ENCODE data around the gene ATG16L2. TPM values are rescaled to one million over a fixed set of nuclear protein-coding genes. Genes with fewer than 3 reads are reported as not detected.

ATG16L2 gene
- 10 to 100 TPM; 33.8 to 39.5 TPM for total RNA-seq
- polyA plus RNA-seq (ENCODE audit: insufficient read depth, low read depth, low replicate concordance), result 16.2 TPM
- long read RNA-seq, donor 1, partial matches to known transcripts, result 7 of 13 reads
- long read RNA-seq, donor 1, other reads (novel, unspliced or antisense), result 0 of 13 reads
- long read RNA-seq, donor 2, partial matches to known transcripts, result 8 of 10 reads
- long read RNA-seq, donor 2, other reads (novel, unspliced or antisense), result 0 of 10 reads

GRCh38 chr11:72814286-72815109 lies at the start of gene ATG16L2:
ATG16L2 (plus strand) TSS chr11:72814411; CDS start chr11:72814446, 35 bp downstream.
- no peaks in the 10 kb centered on the region for H3K9me3 ChIP-seq
- DNase-seq, result peak; percentile 79
- WGBS, 2 donors, result 0% methylated on average over 9 to 26 of the region's 75 CpGs
- peak within 1 kb of the TSS; percentile 95 to 97 for H3K27ac ChIP-seq
- peaks cover 21% of the 10 kb centered on the region for H3K4me1 ChIP-seq
- no peaks in the 10 kb centered on the region for H3K27me3 ChIP-seq
- TF ChIP-seq POLR2A (IDR thresholded peaks at IDR 0.05) (no peak), CTCF (IDR thresholded peaks at IDR 0.05) (peak in 1 of 3 experiments; percentile 39)
- intact Hi-C loops (cut with DNase I; ENCODE audit: low total_unique reads), result no loop called here
- H3K36me3 ChIP-seq (ENCODE audit: low read depth, missing control alignments), result no peaks in the 10 kb centered on the region
- peak within 1 kb of the TSS; percentile 80 to 95 for H3K4me3 ChIP-seq

GRCh38 chr11:72764503-72764902 lies 49.7 kb upstream of the ATG16L2 start:
- 81 to 85% methylated on average over 12 to 13 of the region's 13 CpGs for WGBS, 2 donors
- no peak overlapping the region for H3K27ac ChIP-seq
- H3K4me1 ChIP-seq, result no peaks in the 10 kb centered on the region

GRCh38 chr11:72766152-72766902 lies 47.9 kb upstream of the ATG16L2 start:
- intact Hi-C loops (cut with DNase I; ENCODE audit: low total_unique reads), result no loop called here
- no peak overlapping the region for H3K27ac ChIP-seq
- H3K9me3 ChIP-seq, result no peaks in the 10 kb centered on the region
- H3K4me3 ChIP-seq, result no peak overlapping the region
- no peak for TF ChIP-seq CTCF (IDR thresholded peaks at IDR 0.05)
- TF ChIP-seq POLR2A (IDR thresholded peaks at IDR 0.05), result no peak
- no peaks in the 10 kb centered on the region for H3K4me1 ChIP-seq
- WGBS, 2 donors, result 88 to 90% methylated on average over 10 to 12 of the region's 12 CpGs
- H3K27me3 ChIP-seq, result no peaks in the 10 kb centered on the region
- H3K36me3 ChIP-seq (ENCODE audit: low read depth, missing control alignments), result no peaks in the 10 kb centered on the region
- DNase-seq, result no peak

More at GRCh38 chr11:72764503-72764902, 49.7 kb upstream of the ATG16L2 start:
- Histone ChIP-seq H3K9me3 (no peaks in the 10 kb centered on the region), H3K27me3 (no peaks in the 10 kb centered on the region), H3K4me3 (no peak overlapping the region), H3K36me3 (ENCODE audit: low read depth, missing control alignments) (no peaks in the 10 kb centered on the region)
- intact Hi-C loops (cut with DNase I; ENCODE audit: low total_unique reads), result no loop called here
- no peak for DNase-seq
- no peak for TF ChIP-seq CTCF (IDR thresholded peaks at IDR 0.05)
- no peak for TF ChIP-seq POLR2A (IDR thresholded peaks at IDR 0.05)

- Histone ChIP-seq H3K36me3 (ENCODE audit: low read depth, missing control alignments) (no peaks in the 10 kb centered on the region), H3K27ac (no peak overlapping the region), H3K9me3 (no peaks in the 10 kb centered on the region), H3K4me3 (no peak overlapping the region), H3K4me1 (no peaks in the 10 kb centered on the region), H3K27me3 (no peaks in the 10 kb centered on the region)
- TF ChIP-seq CTCF (IDR thresholded peaks at IDR 0.05), result no peak
- no peak for TF ChIP-seq POLR2A (IDR thresholded peaks at IDR 0.05)
- intact Hi-C loops (cut with DNase I; ENCODE audit: low total_unique reads), result no loop called here
- DNase-seq, result no peak
- 96 to 100% methylated on average over 3 to 4 of the region's 4 CpGs for WGBS, 2 donors
Observed at GRCh38 chr11:72767203-72768062, 46.8 kb upstream of the ATG16L2 start.
